Prostate gland (tissue), 2 donors: Measurements from ENCODE around the gene DHX16.

Experiments
- CTCF ChIP-seq, 4 experiments: fragments of 200-600 bp in 2 of 4; fragments of 450-650 bp in 2 of 4; sonication (generic) in 2 of 4; IDR thresholded peaks; 1 replicate in 3 of 4; 2 replicates in 1 of 4; pipeline ENCODE4 v1.5.1; 2016 to 2019; ENCODE audit warnings: antibody characterized with exemption in 4 of 4, mild to moderate bottlenecking in 2 of 4, moderate library complexity in 2 of 4
- POLR2A ChIP-seq: fragments of 450-650 bp; IDR thresholded peaks from one replicate; pipeline ENCODE4 v1.6.1; 2016; ENCODE audit warnings: antibody characterized with exemption, mild to moderate bottlenecking
- POLR2AphosphoS5 ChIP-seq: sonication (generic); formaldehyde crosslinking; IDR thresholded peaks from one replicate; pipeline ENCODE4 v1.6.1; 2017; ENCODE audit warnings: antibody characterized with exemption

DNA sequence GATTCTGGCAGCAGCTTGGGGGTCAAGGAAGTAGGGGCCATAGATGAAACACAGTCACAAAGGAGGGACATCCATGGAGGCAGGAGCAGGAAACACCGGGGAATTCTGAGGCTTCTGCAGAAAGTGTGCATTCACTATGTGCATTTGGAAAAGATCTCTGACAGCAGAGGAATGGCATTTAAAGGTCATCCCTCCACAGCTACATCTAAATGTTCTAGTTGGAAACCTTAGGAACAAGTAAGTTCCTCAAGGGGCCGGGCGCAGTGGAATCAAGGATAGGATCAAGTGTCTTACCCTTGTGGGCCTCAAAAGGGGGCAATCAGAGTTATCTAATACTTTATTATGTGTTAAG lies 17.1 kb downstream of the DHX16 start:
- TF ChIP-seq CTCF (IDR thresholded peaks at IDR 0.05) (no peak), POLR2A (no peak), POLR2AphosphoS5 (no peak)
